Esophagus squamous epithelium (tissue), 4 donors: Measurements from ENCODE around the gene ZFAND3.

ENCODE experiments used
- CTCF ChIP-seq, 6 experiments: fragments of 450-650 bp in 4 of 6; fragments of 200-600 bp in 2 of 6; sonication (generic) in 2 of 6; IDR thresholded peaks; one replicate each; pipeline ENCODE4 v1.5.1; 2016 to 2019; ENCODE audit warnings: antibody characterized with exemption in 6 of 6, mild to moderate bottlenecking in 4 of 6, moderate library complexity in 4 of 6
- POLR2A ChIP-seq, 4 donors: fragments of 450-650 bp; IDR thresholded peaks; one replicate each; pipeline ENCODE4 v1.6.1; 2017; ENCODE audit warnings: antibody characterized with exemption in 4 of 4, mild to moderate bottlenecking in 4 of 4, moderate library complexity in 3 of 4

- no peak for TF ChIP-seq CTCF (IDR thresholded peaks at IDR 0.05)
- no peak for TF ChIP-seq POLR2A (IDR thresholded peaks at IDR 0.05)
Measured at GRCh38 chr6:37781788-37782187, 37.7 kb upstream of the ZFAND3 start.
